Mesothelial cell of epicardium (in vitro differentiated cells): Measurements from ENCODE around the gene SEMA4A. TPM values are rescaled to one million over a fixed set of nuclear protein-coding genes. Genes with fewer than 3 reads are reported as not detected.

Experiments
- DNase-seq, 2 experiments: peaks; one replicate each; pipeline ENCODE4 v3.0.0; 2021; ENCODE audit warnings: low spot score in 2 of 2; ENCODE audit not compliant: unreplicated experiment in 2 of 2
- H3K27ac Mint-ChIP-seq: 2 replicates; pipeline ENCODE4 v1.8.0; 2021; ENCODE audit warnings: mixed read lengths
- H3K27me3 Mint-ChIP-seq: 2 replicates; pipeline ENCODE4 v1.8.0; 2021; ENCODE audit warnings: low read depth, mixed read lengths
- H3K36me3 Mint-ChIP-seq: 2 replicates; pipeline ENCODE4 v1.8.0; 2021; ENCODE audit warnings: mixed read lengths
- H3K4me1 Mint-ChIP-seq: 2 replicates; pipeline ENCODE4 v1.8.0; 2021; ENCODE audit warnings: mixed read lengths
- H3K4me3 Mint-ChIP-seq: 2 replicates; pipeline ENCODE4 v1.8.0; 2021; ENCODE audit warnings: mild to moderate bottlenecking, moderate library complexity, mixed read lengths
- H3K9me3 Mint-ChIP-seq: 2 replicates; pipeline ENCODE4 v1.8.0; 2021; ENCODE audit warnings: mixed read lengths
- total RNA-seq: library from RNA; stranded (reverse); gene quantifications from 3 replicates; pipeline ENCODE4 v1.2.1, GENCODE V29; 2021
- TF ChIP-seq, protein P1 (sequence below): fragments of 200-600 bp; sonication (generic); IDR thresholded peaks from one replicate; pipeline ENCODE4 v1.5.0; 2021; ENCODE audit warnings: antibody characterized with exemption; ENCODE audit not compliant: unreplicated experiment

The SEMA4A gene
- total RNA-seq, 1 donor from 2014 or later: 18.7 TPM

DNA sequence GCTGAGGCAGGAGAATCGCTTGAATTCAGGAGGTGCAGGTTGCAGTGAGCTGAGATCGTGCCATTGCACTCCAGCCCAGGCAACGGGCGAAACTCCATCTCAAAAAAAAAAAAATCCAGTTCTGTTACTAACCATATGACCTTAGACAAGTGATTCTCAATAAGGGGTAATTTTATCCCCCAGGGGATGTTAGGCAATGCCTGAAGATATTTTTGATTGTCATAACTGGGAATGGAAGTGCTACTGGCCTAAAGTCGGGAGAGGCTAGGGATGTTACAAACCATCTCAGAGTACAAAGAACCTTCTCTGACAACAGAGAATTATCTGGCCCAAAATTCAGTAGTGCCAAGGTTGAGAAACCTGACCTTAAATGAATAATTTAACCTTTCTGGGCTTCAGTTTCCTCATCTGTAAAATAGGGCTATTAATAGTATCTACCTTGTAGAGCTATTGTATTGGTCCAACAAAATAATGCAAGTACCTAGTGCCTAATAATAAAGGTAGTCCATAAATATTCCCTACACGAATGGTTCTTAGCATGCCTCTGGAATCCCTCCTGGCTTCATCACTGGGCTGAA, 44.6 kb upstream of the SEMA4A start:
- H3K36me3 Mint-ChIP-seq: no peaks in the 10 kb centered on the region
- no peaks in the 10 kb centered on the region for H3K27me3 Mint-ChIP-seq

DNA sequence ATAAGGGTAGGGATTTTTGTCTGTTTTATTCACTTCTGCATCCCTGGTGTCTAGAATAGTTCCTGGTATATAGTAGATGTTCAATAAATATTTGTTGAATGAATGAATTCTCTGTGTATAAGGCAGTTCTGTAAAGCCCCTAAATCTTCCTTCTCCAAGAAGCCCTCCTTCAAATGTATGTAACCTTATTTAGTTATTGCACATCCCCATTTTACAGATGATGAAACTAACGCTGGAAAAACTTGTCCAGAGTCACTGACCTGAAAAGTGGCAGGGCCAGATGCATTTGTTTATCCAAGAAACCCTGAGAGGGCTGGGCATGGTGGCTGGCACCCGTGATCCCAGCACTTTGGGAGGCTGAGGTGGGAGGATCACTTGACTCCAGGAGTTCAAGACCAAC, 43.1 kb upstream of the SEMA4A start:
- Mint-ChIP-seq H3K9me3 (no peaks in the 10 kb centered on the region), H3K4me1 (peaks cover 42% of the 10 kb centered on the region), H3K4me3 (no peak overlapping the region)

More for the DNA sequence above, 44.6 kb upstream of the SEMA4A start:
- DNase-seq: no peak
- H3K9me3 Mint-ChIP-seq: no peaks in the 10 kb centered on the region
- peaks cover 46% of the 10 kb centered on the region for H3K4me1 Mint-ChIP-seq
- peak overlapping the region; percentile 99 for H3K27ac Mint-ChIP-seq
- TF ChIP-seq, protein P1, sequence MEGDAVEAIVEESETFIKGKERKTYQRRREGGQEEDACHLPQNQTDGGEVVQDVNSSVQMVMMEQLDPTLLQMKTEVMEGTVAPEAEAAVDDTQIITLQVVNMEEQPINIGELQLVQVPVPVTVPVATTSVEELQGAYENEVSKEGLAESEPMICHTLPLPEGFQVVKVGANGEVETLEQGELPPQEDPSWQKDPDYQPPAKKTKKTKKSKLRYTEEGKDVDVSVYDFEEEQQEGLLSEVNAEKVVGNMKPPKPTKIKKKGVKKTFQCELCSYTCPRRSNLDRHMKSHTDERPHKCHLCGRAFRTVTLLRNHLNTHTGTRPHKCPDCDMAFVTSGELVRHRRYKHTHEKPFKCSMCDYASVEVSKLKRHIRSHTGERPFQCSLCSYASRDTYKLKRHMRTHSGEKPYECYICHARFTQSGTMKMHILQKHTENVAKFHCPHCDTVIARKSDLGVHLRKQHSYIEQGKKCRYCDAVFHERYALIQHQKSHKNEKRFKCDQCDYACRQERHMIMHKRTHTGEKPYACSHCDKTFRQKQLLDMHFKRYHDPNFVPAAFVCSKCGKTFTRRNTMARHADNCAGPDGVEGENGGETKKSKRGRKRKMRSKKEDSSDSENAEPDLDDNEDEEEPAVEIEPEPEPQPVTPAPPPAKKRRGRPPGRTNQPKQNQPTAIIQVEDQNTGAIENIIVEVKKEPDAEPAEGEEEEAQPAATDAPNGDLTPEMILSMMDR: no peak
- no peak overlapping the region for H3K4me3 Mint-ChIP-seq

DNA sequence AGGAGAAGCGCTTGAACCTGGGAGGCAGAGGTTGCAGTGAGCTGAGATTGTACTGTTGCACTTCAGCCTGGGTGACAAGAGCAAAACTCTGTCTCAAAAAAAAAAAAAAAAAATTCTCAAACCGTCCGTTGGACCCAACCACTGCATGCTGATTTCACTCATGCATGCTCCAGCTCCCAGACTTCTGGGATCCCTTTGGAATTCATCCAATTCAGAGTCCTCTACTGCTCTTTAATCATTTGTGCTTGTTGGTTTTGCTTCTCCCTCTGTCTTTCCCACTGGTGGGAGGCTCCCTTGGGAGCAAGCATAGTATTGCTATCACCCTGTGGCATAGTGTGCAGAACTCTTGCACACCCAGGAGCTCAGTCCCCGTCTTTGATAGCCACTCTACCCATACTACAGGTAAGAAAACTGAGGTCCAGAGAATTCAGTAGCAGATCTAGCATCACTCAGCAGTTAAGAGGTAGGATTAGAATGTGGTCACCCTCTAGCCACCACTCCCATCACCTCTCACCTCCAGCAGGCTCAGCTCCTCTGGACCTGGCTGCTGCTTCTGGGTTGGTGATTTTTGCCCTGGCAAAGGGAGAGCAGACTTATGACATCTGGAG, 41.9 kb upstream of the SEMA4A start:
- H3K27me3 Mint-ChIP-seq: peaks cover 2% of the 10 kb centered on the region
- H3K4me3 Mint-ChIP-seq: no peak overlapping the region
- TF ChIP-seq, protein P1: no peak
- H3K9me3 Mint-ChIP-seq: no peaks in the 10 kb centered on the region
- peak overlapping the region; percentile 47 for H3K27ac Mint-ChIP-seq
- no peak for DNase-seq
- no peaks in the 10 kb centered on the region for H3K36me3 Mint-ChIP-seq
- H3K4me1 Mint-ChIP-seq: peaks cover 42% of the 10 kb centered on the region

More for the DNA sequence above, 43.1 kb upstream of the SEMA4A start:
- no peaks in the 10 kb centered on the region for H3K36me3 Mint-ChIP-seq
- TF ChIP-seq, protein P1: no peak
- H3K27me3 Mint-ChIP-seq: peaks cover 2% of the 10 kb centered on the region
- DNase-seq: no peak
- no peak overlapping the region for H3K27ac Mint-ChIP-seq

DNA sequence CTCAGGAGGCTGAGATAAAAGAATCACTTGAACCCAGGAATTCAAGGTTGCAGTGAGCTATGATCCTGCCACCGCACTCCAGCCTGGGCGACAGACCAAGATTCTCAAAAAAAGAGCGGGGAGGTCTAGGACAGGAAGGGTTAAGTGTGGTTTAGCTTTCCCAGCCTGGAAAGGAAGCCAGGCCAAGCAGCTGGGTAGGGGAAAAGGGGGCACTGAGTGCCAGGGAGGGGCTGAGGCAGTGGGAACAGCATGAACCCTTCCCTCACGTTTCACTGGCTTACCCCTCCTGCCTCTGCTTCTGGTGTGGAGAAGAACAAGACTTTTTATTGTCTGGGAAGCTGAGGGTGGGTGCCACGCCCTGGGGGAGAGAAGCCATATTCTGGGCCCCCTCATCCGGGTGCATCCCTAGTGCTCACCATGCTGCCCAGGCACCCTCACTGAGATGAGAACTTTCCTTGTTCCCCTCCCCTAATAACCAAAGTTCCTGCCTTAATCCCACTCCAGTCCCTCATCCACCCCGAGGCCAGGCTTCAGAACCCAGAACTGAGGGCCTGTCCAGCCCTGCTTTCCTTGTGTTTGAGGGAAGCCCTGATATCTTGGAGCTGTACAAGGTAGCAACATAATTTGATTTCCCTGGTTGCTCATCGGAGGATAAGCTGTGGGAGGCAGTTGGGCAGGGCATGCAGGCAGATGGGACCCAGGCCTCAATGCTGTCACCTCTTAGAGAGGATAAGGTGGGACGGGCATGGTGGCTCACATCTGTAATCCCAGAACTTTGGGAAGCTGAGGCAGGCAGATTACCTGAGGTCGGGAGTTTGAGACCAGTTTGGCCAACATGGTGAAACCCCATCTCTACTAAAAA, 40.9 kb upstream of the SEMA4A start:
- no peak overlapping the region for H3K4me3 Mint-ChIP-seq
- peak overlapping the region; percentile 39 for H3K27ac Mint-ChIP-seq
- H3K4me1 Mint-ChIP-seq: peaks cover 36% of the 10 kb centered on the region
- no peak for DNase-seq
- H3K9me3 Mint-ChIP-seq: no peaks in the 10 kb centered on the region
- peaks cover 2% of the 10 kb centered on the region for H3K27me3 Mint-ChIP-seq
- TF ChIP-seq, protein P1: no peak
- H3K36me3 Mint-ChIP-seq: no peaks in the 10 kb centered on the region

DNA sequence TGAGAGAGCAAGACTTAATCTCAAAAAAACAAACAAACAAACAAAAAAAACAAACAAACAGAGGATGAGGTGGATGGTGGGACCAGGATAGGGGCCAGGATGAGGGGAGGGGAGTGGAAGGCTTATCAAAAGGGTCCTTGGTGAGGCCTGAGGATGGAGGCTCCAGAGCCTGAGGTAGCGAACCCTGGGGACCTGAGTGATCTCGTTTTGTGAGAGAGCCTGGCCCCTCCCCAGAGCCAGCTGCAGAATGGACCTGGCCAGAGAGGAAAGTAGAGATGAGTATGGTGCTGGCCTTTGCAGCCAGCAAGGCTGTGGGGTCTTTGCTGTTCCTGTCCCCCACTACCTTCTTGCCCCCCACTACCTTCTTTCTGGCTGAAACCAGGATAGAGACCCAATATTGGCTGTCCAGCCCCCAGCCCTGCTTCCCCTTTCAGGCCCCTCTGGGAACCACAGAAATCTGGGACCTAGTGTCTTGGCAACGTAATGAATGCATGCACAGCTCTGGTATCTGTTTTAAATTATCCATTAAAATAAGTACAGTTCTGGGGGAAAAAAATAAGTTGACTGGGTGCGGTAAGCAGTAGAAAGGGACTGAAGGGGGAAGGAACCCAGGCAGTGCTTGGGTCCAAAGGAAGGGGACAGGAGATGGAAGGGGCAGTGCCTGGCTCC, 40.0 kb upstream of the SEMA4A start:
- Mint-ChIP-seq H3K4me1 (peaks cover 40% of the 10 kb centered on the region), H3K27ac (peak overlapping the region; percentile 89), H3K36me3 (peaks cover 2% of the 10 kb centered on the region), H3K4me3 (peak overlapping the region; percentile 86), H3K27me3 (peaks cover 2% of the 10 kb centered on the region), H3K9me3 (no peaks in the 10 kb centered on the region)
- no peak for DNase-seq
- TF ChIP-seq, protein P1: no peak
